Measurements from ENCODE around the gene CNTNAP4.

The CNTNAP4 gene

GRCh38 chr16:76461836-76462235, 184.6 kb downstream of the CNTNAP4 start:
- DNase-seq (ENCODE audit: low read depth in 2 of 2) = no peak
- TF ChIP-seq CTCF (IDR thresholded peaks at IDR 0.05; ENCODE audit: low read depth, low read length) = no peak

GRCh38 chr16:76464955-76465620, 187.9 kb downstream of the CNTNAP4 start:
- no peak for TF ChIP-seq CTCF (IDR thresholded peaks at IDR 0.05; ENCODE audit: low read depth, low read length)
- no peak for DNase-seq (ENCODE audit: low read depth in 2 of 2)
- no peak overlapping the region for H3K4me3 ChIP-seq (replicated peaks in 1 of 2; ENCODE audit: low read depth in 2 of 2, low read length in 2 of 2)

More at GRCh38 chr16:76461836-76462235, 184.6 kb downstream of the CNTNAP4 start:
- H3K4me3 ChIP-seq (replicated peaks in 1 of 2; ENCODE audit: low read depth in 2 of 2, low read length in 2 of 2) = no peak overlapping the region

- TF ChIP-seq CTCF (IDR thresholded peaks at IDR 0.05; ENCODE audit: low read depth, low read length) = no peak
- no peak for DNase-seq (ENCODE audit: low read depth in 2 of 2)
- H3K4me3 ChIP-seq (replicated peaks in 1 of 2; ENCODE audit: low read depth in 2 of 2, low read length in 2 of 2) = no peak overlapping the region
These were observed 189.7 kb downstream of the CNTNAP4 start for GRCh38 chr16:76466871-76467270.

- no peak overlapping the region for H3K4me3 ChIP-seq (replicated peaks in 1 of 2; ENCODE audit: low read depth in 2 of 2, low read length in 2 of 2)
- no peak for DNase-seq (ENCODE audit: low read depth in 2 of 2)
- no peak for TF ChIP-seq CTCF (IDR thresholded peaks at IDR 0.05; ENCODE audit: low read depth, low read length)
These were observed 196.8 kb downstream of the CNTNAP4 start for GRCh38 chr16:76474048-76474447.

GRCh38 chr16:76478105-76478504, 200.9 kb downstream of the CNTNAP4 start:
- no peak for TF ChIP-seq CTCF (IDR thresholded peaks at IDR 0.05; ENCODE audit: low read depth, low read length)
- no peak for DNase-seq (ENCODE audit: low read depth in 2 of 2)

GRCh38 chr16:76483307-76483909, 206.2 kb downstream of the CNTNAP4 start:
- no peak for TF ChIP-seq CTCF (IDR thresholded peaks at IDR 0.05; ENCODE audit: low read depth, low read length)
- H3K4me3 ChIP-seq (replicated peaks in 1 of 2; ENCODE audit: low read depth in 2 of 2, low read length in 2 of 2) = no peak overlapping the region
- DNase-seq (ENCODE audit: low read depth in 2 of 2) = no peak

More at GRCh38 chr16:76478105-76478504, 200.9 kb downstream of the CNTNAP4 start:
- H3K4me3 ChIP-seq (replicated peaks in 1 of 2; ENCODE audit: low read depth in 2 of 2, low read length in 2 of 2) = no peak overlapping the region
